GM18951 (cell line): ENCODE data around the gene CRTAC1.

Experiments
- POLR2A ChIP-seq: IDR thresholded peaks from 4 replicates; pipeline ENCODE4 v1.6.1; 2011; ENCODE audit warnings: mild to moderate bottlenecking; ENCODE audit not compliant: insufficient read length, insufficient read depth; ENCODE audit errors: extremely low read depth
- in situ Hi-C: fragments of 300-500 bp; cut with MboI; formaldehyde crosslinking; loops from one replicate; pipeline ENCODE4 v1.12.0; 2022; ENCODE audit warnings: low sequenced_read_pairs, mixed read lengths, inconsistent platforms; ENCODE audit not compliant: unreplicated experiment

The CRTAC1 gene

GRCh38 chr10:97903128-97904017, 127.0 kb downstream of the CRTAC1 start:
- in situ Hi-C loops, result no loop called here
- TF ChIP-seq POLR2A, result no peak

GRCh38 chr10:97901381-97901780, 129.0 kb downstream of the CRTAC1 start:
- TF ChIP-seq POLR2A, result no peak
- in situ Hi-C loops, result no loop called here

GRCh38 chr10:97898429-97898828, 132.0 kb downstream of the CRTAC1 start:
- no peak for TF ChIP-seq POLR2A
- in situ Hi-C loops, result no loop called here

- in situ Hi-C loops, result no loop called here
Observed at GRCh38 chr10:97896756-97897358, 133.6 kb downstream of the CRTAC1 start.

GRCh38 chr10:97895915-97896314, 134.5 kb downstream of the CRTAC1 start:
- in situ Hi-C loops, result no loop called here
- no peak for TF ChIP-seq POLR2A

More at GRCh38 chr10:97896756-97897358, 133.6 kb downstream of the CRTAC1 start:
- TF ChIP-seq POLR2A, result no peak

- no peak for TF ChIP-seq POLR2A
- in situ Hi-C loops, result no loop called here
Observed at GRCh38 chr10:97895084-97895483, 135.3 kb downstream of the CRTAC1 start.

- no peak for TF ChIP-seq POLR2A
- in situ Hi-C loops, result no loop called here
Observed at GRCh38 chr10:97894092-97894491, 136.3 kb downstream of the CRTAC1 start.

- in situ Hi-C loops, result no loop called here
- no peak for TF ChIP-seq POLR2A
Observed at GRCh38 chr10:97892939-97893338, 137.5 kb downstream of the CRTAC1 start.

- in situ Hi-C loops, result no loop called here
- TF ChIP-seq POLR2A, result no peak
Observed at GRCh38 chr10:97892506-97892905, 137.9 kb downstream of the CRTAC1 start.

- TF ChIP-seq POLR2A, result no peak
- in situ Hi-C loops, result no loop called here
Observed at GRCh38 chr10:97891497-97892167, 138.8 kb downstream of the CRTAC1 start.

- in situ Hi-C loops, result no loop called here
- TF ChIP-seq POLR2A, result no peak
Observed at GRCh38 chr10:97889461-97890265, 140.8 kb downstream of the CRTAC1 start.

- TF ChIP-seq POLR2A, result no peak
- in situ Hi-C loops, result no loop called here
Observed at GRCh38 chr10:97888641-97889262, 141.7 kb downstream of the CRTAC1 start.

GRCh38 chr10:97888134-97888533, 142.3 kb downstream of the CRTAC1 start:
- in situ Hi-C loops, result no loop called here
- TF ChIP-seq POLR2A, result no peak

GRCh38 chr10:97887399-97887798, 143.0 kb downstream of the CRTAC1 start:
- in situ Hi-C loops, result no loop called here
- TF ChIP-seq POLR2A, result no peak
